ENCODE results near the gene PARD3. TPM values are rescaled to one million over a fixed set of nuclear protein-coding genes. Genes with fewer than 3 reads are reported as not detected.

Gene PARD3
- total RNA-seq, 1 experiment from 2014 or later, result 51.8 TPM

DNA sequence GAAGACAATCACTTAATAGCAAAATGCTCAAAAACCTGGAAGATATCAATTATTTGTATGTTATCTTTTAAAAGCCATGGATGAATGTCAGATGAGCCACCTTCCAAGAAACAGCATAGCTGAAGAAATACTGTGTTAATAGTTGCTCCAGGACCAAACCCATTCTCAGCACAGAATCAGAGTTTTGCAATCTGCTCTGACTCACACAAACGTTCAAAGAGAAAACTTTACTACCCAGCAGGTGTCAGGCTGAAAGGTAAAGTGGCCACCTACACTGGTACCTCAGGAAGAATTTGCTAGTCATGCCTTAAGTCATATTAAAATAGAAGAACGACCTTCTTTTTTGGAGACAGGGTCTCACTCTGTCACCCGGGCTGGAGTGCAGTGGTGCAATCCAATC, 526.5 kb downstream of the PARD3 start (continued):
- TF ChIP-seq MLX (CRISPR knock-in tag; IDR thresholded peaks at IDR 0.05), result no peak

DNA sequence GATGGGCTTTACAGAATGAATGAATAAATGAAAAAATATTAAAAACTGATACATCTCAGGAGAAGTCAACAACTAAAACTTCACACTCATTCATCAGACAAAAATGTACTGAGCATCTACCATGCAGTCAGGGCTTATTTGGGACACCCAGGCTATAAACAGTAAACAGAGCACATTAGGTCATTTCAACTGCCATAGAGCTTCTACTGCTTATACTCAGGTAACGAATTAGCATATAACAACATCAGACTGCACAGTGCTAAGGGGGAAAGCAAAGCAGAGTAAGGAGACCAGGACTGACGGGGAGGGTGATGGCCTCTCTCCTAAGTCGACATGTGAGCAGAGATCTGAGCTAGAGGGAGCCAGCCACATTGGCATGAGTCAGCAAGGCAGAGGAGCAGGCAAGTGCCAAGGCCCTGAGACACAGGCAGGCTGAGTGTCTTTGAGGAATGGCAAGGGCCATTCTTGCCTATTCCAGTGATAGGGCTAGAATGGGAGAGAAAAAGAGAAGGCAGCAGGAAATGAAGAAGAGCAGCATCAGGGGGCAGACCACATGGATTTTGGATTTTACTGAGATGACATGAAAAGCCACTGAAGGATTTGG, 528.9 kb downstream of the PARD3 start:
- H3K4me3 Mint-ChIP-seq, result no peak overlapping the region
- DNase-seq (ENCODE audit: low spot score), result no peak
- H3K27me3 Mint-ChIP-seq (ENCODE audit: low read depth), result no peaks in the 10 kb centered on the region
- peaks cover 19% of the 10 kb centered on the region for H3K4me1 Mint-ChIP-seq
- ChIA-PET CTCF (interaction anchor here (0.5 kb wide), 1 partner anchor 101 kb away, joined by 4 read pairs; no protein-coding TSS in a partner anchor), POLR2A (no interaction called here)
- ATAC-seq, result peak; percentile 55
- H3K27ac Mint-ChIP-seq, result peak overlapping the region; percentile 1; the same call in 1 of the 2 replicates
- H3K36me3 Mint-ChIP-seq, result no peaks in the 10 kb centered on the region
- H3K9me3 Mint-ChIP-seq, result no peaks in the 10 kb centered on the region
- peak; percentile 78 for TF ChIP-seq NFE2L1 (CRISPR knock-in tag; IDR thresholded peaks at IDR 0.05)
- TF ChIP-seq, protein P1, sequence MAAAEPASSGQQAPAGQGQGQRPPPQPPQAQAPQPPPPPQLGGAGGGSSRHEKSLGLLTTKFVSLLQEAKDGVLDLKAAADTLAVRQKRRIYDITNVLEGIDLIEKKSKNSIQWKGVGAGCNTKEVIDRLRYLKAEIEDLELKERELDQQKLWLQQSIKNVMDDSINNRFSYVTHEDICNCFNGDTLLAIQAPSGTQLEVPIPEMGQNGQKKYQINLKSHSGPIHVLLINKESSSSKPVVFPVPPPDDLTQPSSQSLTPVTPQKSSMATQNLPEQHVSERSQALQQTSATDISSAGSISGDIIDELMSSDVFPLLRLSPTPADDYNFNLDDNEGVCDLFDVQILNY (CRISPR knock-in tag; IDR thresholded peaks at IDR 0.05), result no peak

GRCh38 chr10:34281661-34282582, 533.2 kb downstream of the PARD3 start:
- CTCF ChIA-PET, result interaction anchor here (1.6 kb wide), 1 partner anchor 23 kb away, joined by 3 read pairs; no protein-coding TSS in a partner anchor
- POLR2A ChIA-PET, result no interaction called here
- H3K36me3 Mint-ChIP-seq, result no peaks in the 10 kb centered on the region

More at GRCh38 chr10:34281661-34282582, 533.2 kb downstream of the PARD3 start:
- no peak for TF ChIP-seq ETV6 (CRISPR knock-in tag; IDR thresholded peaks at IDR 0.05)
- no peak for TF ChIP-seq TP53 (CRISPR knock-in tag; IDR thresholded peaks at IDR 0.05)
- no peak for TF ChIP-seq KAT7 (CRISPR knock-in tag; IDR thresholded peaks at IDR 0.05; ENCODE audit: borderline replicate concordance)
- TF ChIP-seq, protein P2, sequence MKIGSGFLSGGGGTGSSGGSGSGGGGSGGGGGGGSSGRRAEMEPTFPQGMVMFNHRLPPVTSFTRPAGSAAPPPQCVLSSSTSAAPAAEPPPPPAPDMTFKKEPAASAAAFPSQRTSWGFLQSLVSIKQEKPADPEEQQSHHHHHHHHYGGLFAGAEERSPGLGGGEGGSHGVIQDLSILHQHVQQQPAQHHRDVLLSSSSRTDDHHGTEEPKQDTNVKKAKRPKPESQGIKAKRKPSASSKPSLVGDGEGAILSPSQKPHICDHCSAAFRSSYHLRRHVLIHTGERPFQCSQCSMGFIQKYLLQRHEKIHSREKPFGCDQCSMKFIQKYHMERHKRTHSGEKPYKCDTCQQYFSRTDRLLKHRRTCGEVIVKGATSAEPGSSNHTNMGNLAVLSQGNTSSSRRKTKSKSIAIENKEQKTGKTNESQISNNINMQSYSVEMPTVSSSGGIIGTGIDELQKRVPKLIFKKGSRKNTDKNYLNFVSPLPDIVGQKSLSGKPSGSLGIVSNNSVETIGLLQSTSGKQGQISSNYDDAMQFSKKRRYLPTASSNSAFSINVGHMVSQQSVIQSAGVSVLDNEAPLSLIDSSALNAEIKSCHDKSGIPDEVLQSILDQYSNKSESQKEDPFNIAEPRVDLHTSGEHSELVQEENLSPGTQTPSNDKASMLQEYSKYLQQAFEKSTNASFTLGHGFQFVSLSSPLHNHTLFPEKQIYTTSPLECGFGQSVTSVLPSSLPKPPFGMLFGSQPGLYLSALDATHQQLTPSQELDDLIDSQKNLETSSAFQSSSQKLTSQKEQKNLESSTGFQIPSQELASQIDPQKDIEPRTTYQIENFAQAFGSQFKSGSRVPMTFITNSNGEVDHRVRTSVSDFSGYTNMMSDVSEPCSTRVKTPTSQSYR (CRISPR knock-in tag; IDR thresholded peaks at IDR 0.05), result no peak
- TF ChIP-seq TEAD4 (CRISPR knock-in tag; IDR thresholded peaks at IDR 0.05), result no peak
- TF ChIP-seq, protein P3, sequence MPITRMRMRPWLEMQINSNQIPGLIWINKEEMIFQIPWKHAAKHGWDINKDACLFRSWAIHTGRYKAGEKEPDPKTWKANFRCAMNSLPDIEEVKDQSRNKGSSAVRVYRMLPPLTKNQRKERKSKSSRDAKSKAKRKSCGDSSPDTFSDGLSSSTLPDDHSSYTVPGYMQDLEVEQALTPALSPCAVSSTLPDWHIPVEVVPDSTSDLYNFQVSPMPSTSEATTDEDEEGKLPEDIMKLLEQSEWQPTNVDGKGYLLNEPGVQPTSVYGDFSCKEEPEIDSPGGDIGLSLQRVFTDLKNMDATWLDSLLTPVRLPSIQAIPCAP (CRISPR knock-in tag; IDR thresholded peaks at IDR 0.05), result no peak
- TF ChIP-seq, protein P4, sequence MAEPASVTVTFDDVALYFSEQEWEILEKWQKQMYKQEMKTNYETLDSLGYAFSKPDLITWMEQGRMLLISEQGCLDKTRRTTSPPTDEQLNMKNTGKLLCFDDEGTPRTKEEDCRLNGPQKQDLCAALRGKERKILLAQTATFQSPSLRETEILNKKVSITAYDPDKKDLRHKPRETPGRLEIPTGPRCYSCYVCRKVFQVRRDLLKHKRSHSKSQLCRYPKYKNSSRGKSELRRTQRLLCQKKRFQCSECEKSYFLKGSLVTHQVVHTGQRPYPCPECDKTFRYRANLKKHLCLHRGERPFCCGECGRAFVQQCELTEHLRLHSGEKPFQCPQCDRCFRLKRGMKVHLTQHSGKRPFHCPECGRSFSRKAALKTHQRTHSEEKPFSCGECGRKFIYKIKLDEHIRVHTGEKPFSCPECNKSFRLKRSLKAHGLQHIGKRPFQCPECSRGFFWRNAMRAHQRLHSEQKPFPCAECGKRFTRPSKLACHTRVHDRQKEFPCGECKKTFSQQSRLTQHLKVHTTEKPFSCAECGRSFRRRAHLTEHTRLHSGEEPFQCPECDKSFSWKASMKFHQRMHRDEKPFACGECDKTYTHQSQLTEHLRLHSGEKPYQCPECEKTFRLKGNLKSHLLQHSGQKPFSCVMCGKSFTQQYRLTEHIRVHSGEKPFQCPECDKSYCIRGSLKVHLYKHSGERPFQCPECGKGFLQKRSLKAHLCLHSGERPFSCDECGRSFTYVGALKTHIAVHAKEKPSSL (CRISPR knock-in tag; conservative IDR thresholded peaks at IDR 0.05), result no peak
- TF ChIP-seq, protein P5, sequence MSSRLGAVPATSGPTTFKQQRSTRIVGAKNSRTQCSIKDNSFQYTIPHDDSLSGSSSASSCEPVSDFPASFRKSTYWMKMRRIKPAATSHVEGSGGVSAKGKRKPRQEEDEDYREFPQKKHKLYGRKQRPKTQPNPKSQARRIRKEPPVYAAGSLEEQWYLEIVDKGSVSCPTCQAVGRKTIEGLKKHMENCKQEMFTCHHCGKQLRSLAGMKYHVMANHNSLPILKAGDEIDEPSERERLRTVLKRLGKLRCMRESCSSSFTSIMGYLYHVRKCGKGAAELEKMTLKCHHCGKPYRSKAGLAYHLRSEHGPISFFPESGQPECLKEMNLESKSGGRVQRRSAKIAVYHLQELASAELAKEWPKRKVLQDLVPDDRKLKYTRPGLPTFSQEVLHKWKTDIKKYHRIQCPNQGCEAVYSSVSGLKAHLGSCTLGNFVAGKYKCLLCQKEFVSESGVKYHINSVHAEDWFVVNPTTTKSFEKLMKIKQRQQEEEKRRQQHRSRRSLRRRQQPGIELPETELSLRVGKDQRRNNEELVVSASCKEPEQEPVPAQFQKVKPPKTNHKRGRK (CRISPR knock-in tag; IDR thresholded peaks at IDR 0.05; ENCODE audit: borderline replicate concordance), result no peak
- TF ChIP-seq MYBL2 (CRISPR knock-in tag; IDR thresholded peaks at IDR 0.05), result no peak
- no peak for TF ChIP-seq OVOL2 (CRISPR knock-in tag; IDR thresholded peaks at IDR 0.05; ENCODE audit: borderline replicate concordance)
- TF ChIP-seq ATF1 (CRISPR knock-in tag; IDR thresholded peaks at IDR 0.05), result no peak
- TF ChIP-seq ZNF263 (CRISPR knock-in tag; IDR thresholded peaks at IDR 0.05; ENCODE audit: low read depth), result no peak
- TF ChIP-seq, protein P6, sequence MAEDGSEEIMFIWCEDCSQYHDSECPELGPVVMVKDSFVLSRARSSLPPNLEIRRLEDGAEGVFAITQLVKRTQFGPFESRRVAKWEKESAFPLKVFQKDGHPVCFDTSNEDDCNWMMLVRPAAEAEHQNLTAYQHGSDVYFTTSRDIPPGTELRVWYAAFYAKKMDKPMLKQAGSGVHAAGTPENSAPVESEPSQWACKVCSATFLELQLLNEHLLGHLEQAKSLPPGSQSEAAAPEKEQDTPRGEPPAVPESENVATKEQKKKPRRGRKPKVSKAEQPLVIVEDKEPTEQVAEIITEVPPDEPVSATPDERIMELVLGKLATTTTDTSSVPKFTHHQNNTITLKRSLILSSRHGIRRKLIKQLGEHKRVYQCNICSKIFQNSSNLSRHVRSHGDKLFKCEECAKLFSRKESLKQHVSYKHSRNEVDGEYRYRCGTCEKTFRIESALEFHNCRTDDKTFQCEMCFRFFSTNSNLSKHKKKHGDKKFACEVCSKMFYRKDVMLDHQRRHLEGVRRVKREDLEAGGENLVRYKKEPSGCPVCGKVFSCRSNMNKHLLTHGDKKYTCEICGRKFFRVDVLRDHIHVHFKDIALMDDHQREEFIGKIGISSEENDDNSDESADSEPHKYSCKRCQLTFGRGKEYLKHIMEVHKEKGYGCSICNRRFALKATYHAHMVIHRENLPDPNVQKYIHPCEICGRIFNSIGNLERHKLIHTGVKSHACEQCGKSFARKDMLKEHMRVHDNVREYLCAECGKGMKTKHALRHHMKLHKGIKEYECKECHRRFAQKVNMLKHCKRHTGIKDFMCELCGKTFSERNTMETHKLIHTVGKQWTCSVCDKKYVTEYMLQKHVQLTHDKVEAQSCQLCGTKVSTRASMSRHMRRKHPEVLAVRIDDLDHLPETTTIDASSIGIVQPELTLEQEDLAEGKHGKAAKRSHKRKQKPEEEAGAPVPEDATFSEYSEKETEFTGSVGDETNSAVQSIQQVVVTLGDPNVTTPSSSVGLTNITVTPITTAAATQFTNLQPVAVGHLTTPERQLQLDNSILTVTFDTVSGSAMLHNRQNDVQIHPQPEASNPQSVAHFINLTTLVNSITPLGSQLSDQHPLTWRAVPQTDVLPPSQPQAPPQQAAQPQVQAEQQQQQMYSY (CRISPR knock-in tag; IDR thresholded peaks at IDR 0.05), result no peak
- TF ChIP-seq FOXP1 (CRISPR knock-in tag; IDR thresholded peaks at IDR 0.05; ENCODE audit: borderline replicate concordance), result no peak
- Mint-ChIP-seq H3K27ac (no peak overlapping the region; the same call in 1 of the 2 replicates), H3K9me3 (no peaks in the 10 kb centered on the region), H3K27me3 (ENCODE audit: low read depth) (no peaks in the 10 kb centered on the region), H3K4me1 (peaks cover 31% of the 10 kb centered on the region), H3K4me3 (no peak overlapping the region)
- DNase-seq (ENCODE audit: low spot score) (no peak), ATAC-seq (no peak)
